HFF-Myc (cell line): Measurements from ENCODE around the gene MCUR1.

Source experiments
- DNase-seq: peaks from one replicate; pipeline ENCODE4 v3.0.0-alpha.2; 2011; ENCODE audit warnings: low read depth; ENCODE audit errors: extremely low read depth
- H3K4me3 ChIP-seq: replicated peaks from 2 replicates; pipeline ENCODE4 v1.5.1; 2011; ENCODE audit warnings: low read depth, mild to moderate bottlenecking, control low read depth, low read length
- TF ChIP-seq, protein P1 (sequence below): IDR thresholded peaks from 2 replicates; pipeline ENCODE4 v1.5.1; 2012; ENCODE audit warnings: mild to moderate bottlenecking, low read depth, low read length, control low read depth; ENCODE audit errors: missing control alignments

MCUR1 gene

DNA sequence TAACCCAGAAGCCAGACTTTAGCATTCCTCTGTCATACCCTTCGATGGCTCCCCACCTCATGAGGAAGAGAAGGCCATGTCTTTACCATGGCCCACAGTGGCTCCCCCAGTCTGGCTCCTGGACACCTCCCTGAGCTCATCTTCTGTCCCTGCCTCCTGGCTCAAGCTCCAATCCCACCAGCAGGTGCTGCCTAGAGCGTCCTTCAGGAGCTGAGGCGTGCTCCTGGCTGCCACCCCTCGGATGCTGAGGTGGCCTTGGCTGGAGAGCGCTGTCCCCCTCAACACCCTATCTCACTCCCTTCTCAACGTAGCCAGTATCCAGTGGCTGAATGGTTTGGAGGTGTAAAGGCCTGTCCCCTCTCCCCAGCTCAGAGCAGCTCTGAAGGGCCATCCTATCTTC lies 55.3 kb downstream of the MCUR1 start:
- H3K4me3 ChIP-seq = no peak overlapping the region
- TF ChIP-seq, protein P1, sequence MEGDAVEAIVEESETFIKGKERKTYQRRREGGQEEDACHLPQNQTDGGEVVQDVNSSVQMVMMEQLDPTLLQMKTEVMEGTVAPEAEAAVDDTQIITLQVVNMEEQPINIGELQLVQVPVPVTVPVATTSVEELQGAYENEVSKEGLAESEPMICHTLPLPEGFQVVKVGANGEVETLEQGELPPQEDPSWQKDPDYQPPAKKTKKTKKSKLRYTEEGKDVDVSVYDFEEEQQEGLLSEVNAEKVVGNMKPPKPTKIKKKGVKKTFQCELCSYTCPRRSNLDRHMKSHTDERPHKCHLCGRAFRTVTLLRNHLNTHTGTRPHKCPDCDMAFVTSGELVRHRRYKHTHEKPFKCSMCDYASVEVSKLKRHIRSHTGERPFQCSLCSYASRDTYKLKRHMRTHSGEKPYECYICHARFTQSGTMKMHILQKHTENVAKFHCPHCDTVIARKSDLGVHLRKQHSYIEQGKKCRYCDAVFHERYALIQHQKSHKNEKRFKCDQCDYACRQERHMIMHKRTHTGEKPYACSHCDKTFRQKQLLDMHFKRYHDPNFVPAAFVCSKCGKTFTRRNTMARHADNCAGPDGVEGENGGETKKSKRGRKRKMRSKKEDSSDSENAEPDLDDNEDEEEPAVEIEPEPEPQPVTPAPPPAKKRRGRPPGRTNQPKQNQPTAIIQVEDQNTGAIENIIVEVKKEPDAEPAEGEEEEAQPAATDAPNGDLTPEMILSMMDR = no peak
- DNase-seq = no peak

DNA sequence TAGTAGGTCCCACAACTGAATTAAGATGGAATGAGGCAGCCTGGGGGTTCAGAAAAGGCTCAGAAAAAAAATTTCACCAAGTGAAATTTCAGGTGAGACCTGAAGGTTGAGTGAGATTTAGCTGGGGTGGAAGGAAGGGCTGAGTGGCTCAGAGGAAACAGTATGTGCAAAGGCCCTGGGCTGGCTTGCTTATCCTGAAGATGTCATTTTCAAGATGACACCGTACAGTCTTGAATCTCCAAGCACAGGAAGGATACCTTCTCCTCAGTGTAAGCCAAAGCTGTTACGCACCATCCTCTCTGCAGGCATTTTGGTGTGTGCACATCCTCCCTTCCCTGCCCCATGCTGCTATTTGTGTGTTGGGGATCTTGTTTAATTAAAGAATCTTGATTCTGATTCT lies 59.7 kb downstream of the MCUR1 start:
- H3K4me3 ChIP-seq = no peak overlapping the region
- no peak for DNase-seq
- TF ChIP-seq, protein P1 = no peak

DNA sequence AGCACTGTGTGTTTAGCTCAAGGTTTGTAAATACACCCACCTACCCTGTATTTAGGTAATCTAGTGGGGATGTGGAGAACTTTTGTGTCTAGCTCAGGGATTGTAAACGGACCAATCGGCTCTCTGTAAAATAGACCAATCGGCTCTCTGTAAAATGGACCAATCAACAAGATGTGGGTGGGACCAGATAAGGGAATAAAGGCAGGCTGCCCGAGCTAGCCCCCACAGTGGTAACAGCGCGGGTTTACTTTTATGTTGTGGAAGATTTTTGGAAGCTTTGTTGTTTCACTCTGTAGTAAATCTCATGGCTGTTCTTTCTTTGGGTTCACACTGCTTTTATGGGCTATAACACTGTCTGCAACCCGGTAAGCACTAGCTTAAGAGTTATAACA lies 70.6 kb downstream of the MCUR1 start:
- no peak for DNase-seq
- H3K4me3 ChIP-seq = no peak overlapping the region
- TF ChIP-seq, protein P1 = no peak

DNA sequence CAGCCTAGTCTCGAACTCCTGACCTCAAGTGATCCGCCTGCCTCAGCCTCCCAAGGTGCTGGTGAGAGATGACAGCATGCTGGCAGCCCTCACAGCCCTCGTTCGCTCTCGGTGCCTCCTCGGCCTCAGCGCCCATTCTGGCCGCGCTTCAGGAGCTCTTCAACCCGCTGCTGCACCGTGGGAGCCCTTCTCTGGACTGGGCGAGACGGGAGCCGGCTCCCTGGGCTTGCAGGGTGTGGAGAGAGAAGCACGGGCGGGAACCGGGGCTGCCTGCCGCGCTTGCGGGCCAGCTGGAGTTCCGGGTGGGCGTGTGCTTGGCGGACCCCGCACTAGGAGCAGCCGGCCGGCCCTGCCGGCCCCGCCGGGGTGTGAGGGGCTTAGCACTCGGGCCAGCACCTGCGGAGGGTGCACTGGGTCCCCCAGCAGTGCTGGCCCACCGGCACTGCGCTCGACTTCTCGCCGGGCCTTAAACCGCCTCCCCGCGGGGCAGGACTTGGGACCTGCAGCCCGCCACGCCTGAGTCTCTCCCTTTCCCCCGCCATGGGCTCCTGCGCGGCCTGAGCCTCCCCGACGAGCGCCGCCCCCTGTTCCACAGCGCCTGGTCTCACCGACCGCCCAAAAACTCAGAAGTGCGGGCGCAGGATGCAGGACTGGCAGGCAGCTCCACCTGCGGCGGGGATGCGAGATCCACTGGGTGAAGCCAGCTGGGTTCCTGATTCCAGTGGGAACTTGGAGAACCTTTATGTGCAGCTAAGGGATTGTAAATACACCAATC lies 71.2 kb downstream of the MCUR1 start:
- TF ChIP-seq, protein P1 = no peak
- no peak overlapping the region for H3K4me3 ChIP-seq
- DNase-seq = no peak

DNA sequence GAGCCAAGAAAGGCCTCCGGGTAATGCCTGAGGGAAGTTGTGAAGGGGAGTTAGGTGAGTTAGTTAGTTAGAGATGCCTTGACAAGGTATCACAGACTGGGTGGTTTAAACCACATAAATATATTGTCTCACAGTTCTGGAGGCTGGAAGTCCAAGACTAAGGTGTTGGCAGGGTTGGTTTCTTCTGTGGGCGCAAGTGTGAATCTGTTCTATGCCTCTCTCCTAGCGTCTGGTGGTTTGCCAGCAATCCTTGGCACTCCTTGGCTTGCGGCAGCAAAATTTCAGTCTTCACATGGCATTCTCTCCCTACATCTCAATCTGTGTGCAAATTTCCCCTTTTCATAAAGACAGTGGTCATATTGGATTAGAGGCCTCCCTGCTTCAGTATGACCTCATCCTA lies 73.0 kb downstream of the MCUR1 start:
- DNase-seq = no peak
- no peak overlapping the region for H3K4me3 ChIP-seq
- TF ChIP-seq, protein P1 = no peak
